ENCODE results near the gene RBMS1. TPM values are rescaled to one million over a fixed set of nuclear protein-coding genes. Genes with fewer than 3 reads are reported as not detected.
"Not testable (repeated sequence)": the region's sequence is repeated elsewhere in the genome, so short reads cannot be mapped to it uniquely, and the experiment has no call there.

Gene RBMS1
- total RNA-seq, 4 donors from 2014 or later: 86.0 to 110 (median 91.5) TPM

DNA sequence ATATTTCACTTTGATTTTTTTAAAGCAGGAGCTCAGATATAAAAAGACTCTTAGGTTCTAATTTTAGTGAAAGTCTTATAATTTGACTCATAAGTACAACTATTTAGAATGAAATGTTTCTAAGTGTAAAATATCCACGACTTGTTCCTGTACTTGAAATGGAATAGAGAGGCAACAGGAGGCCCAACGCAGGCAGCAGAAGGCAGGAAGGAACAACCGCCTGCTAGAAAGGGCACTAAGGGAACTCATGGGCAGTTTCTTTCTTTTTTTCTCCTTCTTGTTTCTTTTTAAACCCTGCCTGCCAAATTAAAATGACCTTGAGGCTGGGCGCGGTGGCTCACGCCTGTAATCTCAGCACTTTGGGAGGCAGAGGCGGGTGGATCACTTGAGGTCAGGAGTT is 51.0 kb downstream of the RBMS1 start:
- ATAC-seq: no peak
- H3K4me3 ChIP-seq: no peak overlapping the region
- peaks cover 0 to 12% of the 10 kb centered on the region in 2 donors for H3K36me3 ChIP-seq
- H3K27me3 ChIP-seq: no peaks in the 10 kb centered on the region
- H3K27ac ChIP-seq: peak overlapping the region in 2 of 4 donors; percentile 60 to 62
- peaks cover 0 to 39% (median 5%) of the 10 kb centered on the region in 3 donors for H3K4me1 ChIP-seq
- 40 to 68% methylated on average over 3 to 7 of the region's 7 CpGs for WGBS, 2 donors (ENCODE audit: low coverage in 1 of 2)
- TF ChIP-seq POLR2AphosphoS5 (IDR thresholded peaks at IDR 0.05) (no peak), POLR2A (IDR thresholded peaks at IDR 0.05) (no peak), EP300 (IDR thresholded peaks at IDR 0.05) (no peak)
- TF ChIP-seq, protein P1, sequence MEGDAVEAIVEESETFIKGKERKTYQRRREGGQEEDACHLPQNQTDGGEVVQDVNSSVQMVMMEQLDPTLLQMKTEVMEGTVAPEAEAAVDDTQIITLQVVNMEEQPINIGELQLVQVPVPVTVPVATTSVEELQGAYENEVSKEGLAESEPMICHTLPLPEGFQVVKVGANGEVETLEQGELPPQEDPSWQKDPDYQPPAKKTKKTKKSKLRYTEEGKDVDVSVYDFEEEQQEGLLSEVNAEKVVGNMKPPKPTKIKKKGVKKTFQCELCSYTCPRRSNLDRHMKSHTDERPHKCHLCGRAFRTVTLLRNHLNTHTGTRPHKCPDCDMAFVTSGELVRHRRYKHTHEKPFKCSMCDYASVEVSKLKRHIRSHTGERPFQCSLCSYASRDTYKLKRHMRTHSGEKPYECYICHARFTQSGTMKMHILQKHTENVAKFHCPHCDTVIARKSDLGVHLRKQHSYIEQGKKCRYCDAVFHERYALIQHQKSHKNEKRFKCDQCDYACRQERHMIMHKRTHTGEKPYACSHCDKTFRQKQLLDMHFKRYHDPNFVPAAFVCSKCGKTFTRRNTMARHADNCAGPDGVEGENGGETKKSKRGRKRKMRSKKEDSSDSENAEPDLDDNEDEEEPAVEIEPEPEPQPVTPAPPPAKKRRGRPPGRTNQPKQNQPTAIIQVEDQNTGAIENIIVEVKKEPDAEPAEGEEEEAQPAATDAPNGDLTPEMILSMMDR (IDR thresholded peaks at IDR 0.05): no peak
- H3K9me3 ChIP-seq: no peaks in the 10 kb centered on the region

DNA sequence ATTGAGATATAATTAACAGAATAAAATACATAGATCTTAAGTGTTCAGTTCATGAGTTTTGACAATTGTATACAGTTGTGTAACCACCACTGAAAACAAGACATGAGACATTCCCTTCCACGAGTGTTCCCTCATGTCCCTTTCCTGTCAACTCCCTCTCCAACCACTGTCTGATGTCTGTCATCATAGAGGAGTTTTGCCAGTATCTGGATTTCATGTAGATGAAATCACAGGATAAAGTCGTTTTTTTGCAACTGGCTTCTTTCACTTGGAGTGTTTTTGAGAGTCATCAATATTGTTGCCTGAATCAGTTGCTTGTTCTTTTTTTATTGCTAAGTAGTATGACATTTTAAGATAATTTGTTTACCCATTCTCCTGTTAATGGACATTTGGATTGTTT is 52.7 kb downstream of the RBMS1 start:
- no peaks in the 10 kb centered on the region for H3K9me3 ChIP-seq
- H3K4me3 ChIP-seq: no peak overlapping the region
- no peaks in the 10 kb centered on the region for H3K27me3 ChIP-seq
- H3K4me1 ChIP-seq: peaks cover 0 to 39% (median 5%) of the 10 kb centered on the region in 3 donors
- H3K27ac ChIP-seq: no peak overlapping the region
- WGBS, 2 donors (ENCODE audit: low coverage in 1 of 2): 11 to 20% methylated on average over 2 of the region's 2 CpGs
- peak; percentile 62 for ATAC-seq
- H3K36me3 ChIP-seq: peaks cover 0 to 5% of the 10 kb centered on the region in 2 donors
- no peak for TF ChIP-seq POLR2A (IDR thresholded peaks at IDR 0.05)
- no peak for TF ChIP-seq EP300 (IDR thresholded peaks at IDR 0.05)
- no peak for TF ChIP-seq POLR2AphosphoS5 (IDR thresholded peaks at IDR 0.05)
- TF ChIP-seq, protein P1 (IDR thresholded peaks at IDR 0.05): no peak

DNA sequence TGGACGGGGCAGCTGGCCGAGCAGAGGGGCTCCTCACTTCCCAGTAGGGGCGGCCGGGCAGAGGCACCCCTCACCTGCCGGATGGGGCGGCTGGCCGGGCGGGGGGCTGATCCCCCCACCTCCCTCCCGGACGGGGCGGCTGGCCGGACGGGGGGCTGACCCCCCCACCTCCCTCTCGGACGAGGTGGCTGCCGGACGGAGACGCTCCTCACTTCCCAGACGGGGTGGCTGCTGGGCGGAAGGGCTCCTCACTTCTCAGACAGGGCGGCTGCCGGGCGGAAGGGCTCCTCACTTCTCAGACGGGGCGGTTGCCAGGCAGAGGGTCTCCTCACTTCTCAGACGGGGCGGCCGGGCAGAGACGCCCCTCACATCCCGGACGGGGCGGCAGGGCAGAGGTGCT is 54.6 kb downstream of the RBMS1 start:
- not testable (repeated sequence) for H3K4me3 ChIP-seq, H3K27ac ChIP-seq, H3K27me3 ChIP-seq, H3K9me3 ChIP-seq, ATAC-seq, H3K36me3 ChIP-seq
- WGBS, 2 donors (ENCODE audit: low coverage in 1 of 2): no CpG with 5 or more reads among the region's 32 CpGs
- H3K4me1 ChIP-seq: peaks cover 0 to 40% (median 5%) of the 10 kb centered on the region in 3 donors

DNA sequence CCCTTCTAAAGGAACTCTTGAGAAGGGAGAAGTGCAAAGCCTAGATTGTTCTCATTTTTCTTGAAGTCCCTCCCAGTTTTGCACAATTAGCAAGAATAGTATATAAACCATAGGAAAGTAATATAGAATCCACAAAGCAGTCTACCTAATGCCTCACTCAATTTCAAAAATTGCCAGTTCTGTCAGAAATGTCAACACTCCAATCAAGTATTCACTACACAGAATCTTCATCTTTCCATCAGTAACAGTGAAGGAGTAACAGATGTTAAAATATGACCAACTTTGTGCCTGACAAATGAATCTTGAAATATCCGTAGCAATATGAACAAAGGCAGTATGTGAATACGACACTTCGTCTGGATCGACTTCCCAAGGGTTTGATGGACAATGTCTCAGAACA is 56.3 kb downstream of the RBMS1 start:
- 93 to 97% methylated on average over 4 of the region's 4 CpGs for WGBS, 2 donors (ENCODE audit: low coverage in 1 of 2)
- no peak overlapping the region for H3K27ac ChIP-seq
- peaks cover 0 to 45% (median under 1%) of the 10 kb centered on the region in 3 donors for H3K4me1 ChIP-seq
- no peak for TF ChIP-seq POLR2A (IDR thresholded peaks at IDR 0.05)
- TF ChIP-seq, protein P1 (IDR thresholded peaks at IDR 0.05): no peak
- TF ChIP-seq EP300 (IDR thresholded peaks at IDR 0.05): no peak
- no peak for TF ChIP-seq POLR2AphosphoS5 (IDR thresholded peaks at IDR 0.05)
- H3K27me3 ChIP-seq: no peaks in the 10 kb centered on the region
- no peaks in the 10 kb centered on the region for H3K9me3 ChIP-seq
- H3K36me3 ChIP-seq: peaks cover 0 to 5% of the 10 kb centered on the region in 2 donors
- ATAC-seq: no peak
- no peak overlapping the region for H3K4me3 ChIP-seq

- H3K4me1 ChIP-seq: peaks cover 0 to 34% (median 0%) of the 10 kb centered on the region in 3 donors
- H3K36me3 ChIP-seq: peaks cover 0 to 11% of the 10 kb centered on the region in 2 donors
- H3K4me3 ChIP-seq: no peak overlapping the region
- H3K9me3 ChIP-seq: peaks cover 0 to 5% (median 0%) of the 10 kb centered on the region in 3 donors
- 75 to 78% methylated on average over 3 of the region's 3 CpGs for WGBS, 2 donors (ENCODE audit: low coverage in 1 of 2)
- TF ChIP-seq POLR2AphosphoS5 (IDR thresholded peaks at IDR 0.05): no peak
- no peak for TF ChIP-seq POLR2A (IDR thresholded peaks at IDR 0.05)
- no peak for TF ChIP-seq EP300 (IDR thresholded peaks at IDR 0.05)
- TF ChIP-seq, protein P1 (IDR thresholded peaks at IDR 0.05): no peak
- ATAC-seq: no peak
- H3K27me3 ChIP-seq: no peaks in the 10 kb centered on the region
- no peak overlapping the region for H3K27ac ChIP-seq
These were observed 59.2 kb downstream of the RBMS1 start for GRCh38 chr2:160434254-160434948.

All from gastroesophageal sphincter (tissue), 4 donors.